ENCODE results near the gene CCDC15. TPM values are rescaled to one million over a fixed set of nuclear protein-coding genes. Genes with fewer than 3 reads are reported as not detected.
"Not testable (repeated sequence)": the region's sequence is repeated elsewhere in the genome, so short reads cannot be mapped to it uniquely, and the experiment has no call there.

The CCDC15 gene
- total RNA-seq, 1 donor from 2014 or later: 2.6 TPM

GRCh38 chr11:124987096-124987495, 33.1 kb downstream of the CCDC15 start:
- no peak for DNase-seq (ENCODE audit: low read depth, low spot score)

GRCh38 chr11:124988063-124988462, 34.1 kb downstream of the CCDC15 start:
- DNase-seq (ENCODE audit: low read depth, low spot score): no peak

- no peak for DNase-seq (ENCODE audit: low read depth, low spot score)
Measured at GRCh38 chr11:125001079-125001778, 47.2 kb downstream of the CCDC15 start.

GRCh38 chr11:125001849-125002248, 47.8 kb downstream of the CCDC15 start:
- no peak for DNase-seq (ENCODE audit: low read depth, low spot score)

GRCh38 chr11:125005491-125005890, 51.5 kb downstream of the CCDC15 start:
- DNase-seq (ENCODE audit: low read depth, low spot score): no peak

- DNase-seq (ENCODE audit: low read depth, low spot score): no peak
Measured at GRCh38 chr11:125016413-125016812, 62.4 kb downstream of the CCDC15 start.

- DNase-seq (ENCODE audit: low read depth, low spot score): no peak
Measured at GRCh38 chr11:125020342-125020741, 66.3 kb downstream of the CCDC15 start.

GRCh38 chr11:125022551-125022950, 68.5 kb downstream of the CCDC15 start:
- no peak for DNase-seq (ENCODE audit: low read depth, low spot score)

- no peak for DNase-seq (ENCODE audit: low read depth, low spot score)
Measured at GRCh38 chr11:125025968-125026367, 72.0 kb downstream of the CCDC15 start.

- DNase-seq (ENCODE audit: low read depth, low spot score): not testable (repeated sequence)
Measured at GRCh38 chr11:125029431-125029830, 75.4 kb downstream of the CCDC15 start.

- peak; percentile 47 for DNase-seq (ENCODE audit: low read depth, low spot score)
Measured at GRCh38 chr11:125036933-125037332, 82.9 kb downstream of the CCDC15 start.

GRCh38 chr11:125049164-125049792, 95.3 kb downstream of the CCDC15 start:
- DNase-seq (ENCODE audit: low read depth, low spot score): no peak

- DNase-seq (ENCODE audit: low read depth, low spot score): no peak
Measured at GRCh38 chr11:125052047-125052446, 98.0 kb downstream of the CCDC15 start.

GRCh38 chr11:125053167-125053566, 99.2 kb downstream of the CCDC15 start:
- no peak for DNase-seq (ENCODE audit: low read depth, low spot score)

GRCh38 chr11:125055107-125055715, 101.2 kb downstream of the CCDC15 start:
- no peak for DNase-seq (ENCODE audit: low read depth, low spot score)

- DNase-seq (ENCODE audit: low read depth, low spot score): not testable (repeated sequence)
Measured at GRCh38 chr11:125056111-125056510, 102.1 kb downstream of the CCDC15 start.

- no peak for DNase-seq (ENCODE audit: low read depth, low spot score)
Measured at GRCh38 chr11:125056931-125057692, 103.1 kb downstream of the CCDC15 start.

- no peak for DNase-seq (ENCODE audit: low read depth, low spot score)
Measured at GRCh38 chr11:125057693-125058016, 103.7 kb downstream of the CCDC15 start.

- no peak for DNase-seq (ENCODE audit: low read depth, low spot score)
Measured at GRCh38 chr11:125061281-125061680, 107.3 kb downstream of the CCDC15 start.

- DNase-seq (ENCODE audit: low read depth, low spot score): no peak
Measured at GRCh38 chr11:125062218-125062930, 108.4 kb downstream of the CCDC15 start.

GRCh38 chr11:125062931-125063428, 109.0 kb downstream of the CCDC15 start, which contains the start of gene SLC37A2:
Gene SLC37A2 (plus strand): TSS chr11:125063305. CDS start chr11:125063368, 63 bp downstream.
- no peak for DNase-seq (ENCODE audit: low read depth, low spot score)
